ENCODE data around the gene MED27.

- TF ChIP-seq EZH2phosphoT487 (IDR thresholded peaks at IDR 0.05; ENCODE audit: insufficient read depth, low read depth), result no peak
- TF ChIP-seq EZH2 (IDR thresholded peaks at IDR 0.05; ENCODE audit: insufficient read depth, poor library complexity, severe bottlenecking), result no peak
These were observed 226.2 kb downstream of the MED27 start for GRCh38 chr9:131853434-131853833.
